HepG2 (cell line): Measurements from ENCODE around the gene EGF. TPM values are rescaled to one million over a fixed set of nuclear protein-coding genes. Genes with fewer than 3 reads are reported as not detected.

Experiments
- ATAC-seq: fragments of 200-7000 bp; cut with Tn5 transposase; 3 replicates; pipeline ENCODE4 v1.9.1; 2020; ENCODE audit warnings: mild to moderate bottlenecking, moderate library complexity
- BruUV-seq: library from RNA; stranded (reverse); fragments of 400-500 nt; replicated peaks from 2 replicates; lab custom pipeline; 2021; lab: Mats Ljungman, UMichigan
- CTCF ChIA-PET: fragments of 300-600 bp; formaldehyde crosslinking; extraction: SDS; loops from one replicate; lab custom pipeline; 2021; ENCODE audit warnings: low total read pairs, inconsistent platforms, low intra/inter-chr PET ratio; lab: Yijun Ruan, JAX
- POLR2A ChIA-PET: fragments of 350-600 bp; sonication (Branson Sonifier 250); formaldehyde crosslinking; loops from one replicate; lab custom pipeline; 2020; ENCODE audit warnings: antibody characterized with exemption, inconsistent platforms; lab: Yijun Ruan, JAX
- DNase-seq: peaks from one replicate; pipeline ENCODE4 v3.0.0-alpha.2; 2015; ENCODE audit warnings: low spot score
- FAIRE-seq: peaks from 3 replicates; lab custom pipeline; 2011; peaks lifted over from hg19 to GRCh38; lab: Jason Lieb, UNC
- H2AFZ ChIP-seq: one replicate; pipeline ENCODE4 v1.6.1; 2011; ENCODE audit warnings: low read length, inconsistent platforms
- H3K27ac ChIP-seq: fragments of 300-600 bp; 3 replicates; pipeline ENCODE4 v1.8.0; 2011; ENCODE audit warnings: mixed run types, mild to moderate bottlenecking, mixed read lengths, low read length, inconsistent platforms; ENCODE audit not compliant: insufficient read depth; ENCODE audit errors: extremely low read length
- H3K27me3 ChIP-seq, 2 experiments: fragments of 200-600 bp in 1 of 2; 2 replicates in 1 of 2; 3 replicates in 1 of 2; pipeline versions ENCODE4 v1.6.0 to v1.8.0; 2011; ENCODE audit warnings: low read length in 2 of 2, mild to moderate bottlenecking in 2 of 2, moderate library complexity in 2 of 2, inconsistent platforms in 1 of 2; ENCODE audit not compliant: insufficient read depth in 2 of 2, control insufficient read depth in 1 of 2
- H3K36me3 ChIP-seq, 2 experiments: fragments of 200-600 bp in 1 of 2; replicated peaks in 1 of 2; 2 replicates in 1 of 2; 3 replicates in 1 of 2; pipeline versions ENCODE4 v1.5.1 to v1.8.0; 2011; ENCODE audit warnings: low read length in 2 of 2, inconsistent platforms in 1 of 2; ENCODE audit not compliant: insufficient read depth in 2 of 2, control insufficient read depth in 1 of 2
- H3K4me1 ChIP-seq: 2 replicates; pipeline ENCODE4 v1.5.1; 2012; ENCODE audit warnings: low read length, inconsistent platforms; ENCODE audit not compliant: insufficient read depth
- H3K4me2 ChIP-seq: 2 replicates; pipeline ENCODE4 v1.6.0; 2011; ENCODE audit warnings: low read depth, low read length, inconsistent platforms
- H3K4me3 ChIP-seq, 3 experiments: fragments of 200-600 bp in 1 of 3; sonication (generic), shearing (Covaris generic) in 1 of 3; replicated peaks in 1 of 3; 2 replicates each; pipeline ENCODE4 v1.5.1; 2011 to 2016; ENCODE audit warnings: low read length in 3 of 3, inconsistent platforms in 2 of 3, low read depth in 2 of 3, mild to moderate bottlenecking in 2 of 3, control low read depth in 1 of 3, mixed read lengths in 1 of 3; ENCODE audit not compliant: insufficient read depth in 1 of 3
- H3K79me2 ChIP-seq: one replicate; pipeline ENCODE4 v1.6.1; 2011; ENCODE audit warnings: low read length, inconsistent platforms; ENCODE audit not compliant: insufficient read depth
- H3K9ac ChIP-seq: 2 replicates; pipeline ENCODE4 v1.6.0; 2011; ENCODE audit warnings: mild to moderate bottlenecking, low read depth, low read length, inconsistent platforms; ENCODE audit not compliant: insufficient read depth
- H3K9me3 ChIP-seq: 2 replicates; pipeline ENCODE4 v1.5.1; 2012; ENCODE audit warnings: mild to moderate bottlenecking, low read length
- H4K20me1 ChIP-seq: 2 replicates; pipeline ENCODE4 v1.6.0; 2011; ENCODE audit warnings: inconsistent platforms, mild to moderate bottlenecking, low read length, moderate library complexity; ENCODE audit not compliant: insufficient read depth
- JUN ChIP-seq: sonication (generic); formaldehyde crosslinking; IDR thresholded peaks from 2 replicates; pipeline ENCODE4 v1.4.0; 2020; ENCODE audit warnings: mild to moderate bottlenecking, missing genetic modification reagents
- ZBTB1 ChIP-seq: sonication (generic); formaldehyde crosslinking; IDR thresholded peaks from 2 replicates; pipeline ENCODE4 v1.4.0; 2020; ENCODE audit warnings: missing genetic modification reagents, borderline replicate concordance
- ZFP37 ChIP-seq: sonication (generic); formaldehyde crosslinking; IDR thresholded peaks from 2 replicates; pipeline ENCODE4 v1.4.0; 2020; ENCODE audit warnings: missing genetic modification reagents, borderline replicate concordance
- ZKSCAN8 ChIP-seq: IDR thresholded peaks from 2 replicates; pipeline ENCODE4 v1.6.1; 2016; ENCODE audit warnings: borderline replicate concordance, missing genetic modification reagents, missing compliant biosample characterization
- ZNF17 ChIP-seq: sonication (generic); formaldehyde crosslinking; IDR thresholded peaks from 2 replicates; pipeline ENCODE4 v1.5.0; 2020; ENCODE audit warnings: mild to moderate bottlenecking, missing genetic modification reagents
- ZNF337 ChIP-seq: sonication (generic); formaldehyde crosslinking; IDR thresholded peaks from 2 replicates; pipeline ENCODE4 v1.5.1; 2020; ENCODE audit warnings: missing genetic modification reagents, low read depth, mild to moderate bottlenecking, borderline replicate concordance
- ZNF780A ChIP-seq: sonication (generic); formaldehyde crosslinking; IDR thresholded peaks from 2 replicates; pipeline ENCODE4 v1.8.0; 2022; ENCODE audit warnings: mild to moderate bottlenecking, missing genetic modification reagents, moderate library complexity
- ZNF816 ChIP-seq: sonication (generic); formaldehyde crosslinking; IDR thresholded peaks from 2 replicates; pipeline ENCODE4 v1.8.0; 2022; ENCODE audit warnings: missing genetic modification reagents, mild to moderate bottlenecking, borderline replicate concordance
- WGBS: methylation state at CpG from one replicate; pipeline ENCODE4 v1.1.6; 2017; ENCODE audit warnings: low lambda C conversion rate; 5-methylcytosine and 5-hydroxymethylcytosine counted together
- in situ Hi-C: cut with HindIII; loops from 2 replicates; pipeline ENCODE4 v1.10.0; 2017; ENCODE audit warnings: low pct_unique_long_range_greater_than_20kb; ENCODE audit not compliant: extremely low pct_ligation_motif_present
- intact Hi-C: fragments of 100-400 bp; cut with micrococcal nuclease; formaldehyde crosslinking; loops from one replicate; pipeline ENCODE4 v1.10.0; 2022; ENCODE audit not compliant: unreplicated experiment
- polyA plus RNA-seq, 8 experiments: library from polyadenylated mRNA; depleted of rRNA in 3 of 8; stranded (reverse) in 7 of 8; unstranded in 1 of 8; fragments of >200 nt; fragmentation: Illumina TruSeq in 4 of 8; extraction: Trizol in 4 of 8; gene quantifications; 2 replicates each; pipeline versions ENCODE4 v1.2.1 to v1.2.3, GENCODE V29; 2011 to 2016; ENCODE audit warnings: low read depth in 4 of 8, missing spikeins in 1 of 8, mixed read lengths in 1 of 8; ENCODE audit not compliant: insufficient read depth in 1 of 8
- total RNA-seq, 5 experiments: library from RNA; depleted of rRNA; stranded (reverse); fragments of >200 nt; fragmentation: Illumina TruSeq; extraction: Trizol; gene quantifications; 2 replicates each; pipeline ENCODE4 v1.2.3, GENCODE V29; 2016; ENCODE audit warnings: low read depth in 1 of 5
- TF ChIP-seq, protein P1 (sequence below): sonication (generic); formaldehyde crosslinking; IDR thresholded peaks from 2 replicates; pipeline ENCODE4; 2020; ENCODE audit warnings: missing genetic modification reagents, mild to moderate bottlenecking, borderline replicate concordance
- TF ChIP-seq, protein P2 (sequence below): sonication (generic); formaldehyde crosslinking; IDR thresholded peaks from 2 replicates; pipeline ENCODE4 v1.4.0; 2020; ENCODE audit warnings: mild to moderate bottlenecking, missing genetic modification reagents
- TF ChIP-seq, protein P3 (sequence below): sonication (generic); formaldehyde crosslinking; IDR thresholded peaks from 2 replicates; pipeline ENCODE4 v1.9.0; 2021; ENCODE audit warnings: missing genetic modification reagents, borderline replicate concordance

The EGF gene
- total and polyA plus RNA-seq, 2 of the 13 experiments (the other 11 are each of a cell fraction or from before 2014, with no cell fraction given) = 0.07 to 0.08 TPM

DNA sequence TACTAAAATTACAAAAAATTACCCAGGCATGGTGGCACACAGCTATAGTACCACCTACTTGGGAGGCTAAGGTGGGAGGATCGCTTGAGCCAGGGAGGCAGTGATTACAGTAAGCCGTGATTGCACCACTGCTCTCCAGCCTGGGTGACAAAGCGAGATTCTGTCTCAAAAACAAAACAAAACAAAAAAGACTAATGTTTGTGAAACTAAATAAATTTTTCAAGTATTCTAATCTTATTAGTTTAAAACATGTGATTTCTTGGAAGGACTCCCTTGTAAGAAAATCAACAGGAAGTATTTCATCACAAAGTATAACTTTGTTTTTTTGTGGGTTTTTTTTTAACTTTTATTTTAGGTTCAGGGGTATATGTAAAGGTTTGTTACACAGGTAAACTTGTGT, 89.6 kb downstream of the EGF start (continued):
- TF ChIP-seq, protein P1, sequence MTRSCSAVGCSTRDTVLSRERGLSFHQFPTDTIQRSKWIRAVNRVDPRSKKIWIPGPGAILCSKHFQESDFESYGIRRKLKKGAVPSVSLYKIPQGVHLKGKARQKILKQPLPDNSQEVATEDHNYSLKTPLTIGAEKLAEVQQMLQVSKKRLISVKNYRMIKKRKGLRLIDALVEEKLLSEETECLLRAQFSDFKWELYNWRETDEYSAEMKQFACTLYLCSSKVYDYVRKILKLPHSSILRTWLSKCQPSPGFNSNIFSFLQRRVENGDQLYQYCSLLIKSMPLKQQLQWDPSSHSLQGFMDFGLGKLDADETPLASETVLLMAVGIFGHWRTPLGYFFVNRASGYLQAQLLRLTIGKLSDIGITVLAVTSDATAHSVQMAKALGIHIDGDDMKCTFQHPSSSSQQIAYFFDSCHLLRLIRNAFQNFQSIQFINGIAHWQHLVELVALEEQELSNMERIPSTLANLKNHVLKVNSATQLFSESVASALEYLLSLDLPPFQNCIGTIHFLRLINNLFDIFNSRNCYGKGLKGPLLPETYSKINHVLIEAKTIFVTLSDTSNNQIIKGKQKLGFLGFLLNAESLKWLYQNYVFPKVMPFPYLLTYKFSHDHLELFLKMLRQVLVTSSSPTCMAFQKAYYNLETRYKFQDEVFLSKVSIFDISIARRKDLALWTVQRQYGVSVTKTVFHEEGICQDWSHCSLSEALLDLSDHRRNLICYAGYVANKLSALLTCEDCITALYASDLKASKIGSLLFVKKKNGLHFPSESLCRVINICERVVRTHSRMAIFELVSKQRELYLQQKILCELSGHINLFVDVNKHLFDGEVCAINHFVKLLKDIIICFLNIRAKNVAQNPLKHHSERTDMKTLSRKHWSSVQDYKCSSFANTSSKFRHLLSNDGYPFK = no peak
- TF ChIP-seq, all 625 proteins: peak for 0

DNA sequence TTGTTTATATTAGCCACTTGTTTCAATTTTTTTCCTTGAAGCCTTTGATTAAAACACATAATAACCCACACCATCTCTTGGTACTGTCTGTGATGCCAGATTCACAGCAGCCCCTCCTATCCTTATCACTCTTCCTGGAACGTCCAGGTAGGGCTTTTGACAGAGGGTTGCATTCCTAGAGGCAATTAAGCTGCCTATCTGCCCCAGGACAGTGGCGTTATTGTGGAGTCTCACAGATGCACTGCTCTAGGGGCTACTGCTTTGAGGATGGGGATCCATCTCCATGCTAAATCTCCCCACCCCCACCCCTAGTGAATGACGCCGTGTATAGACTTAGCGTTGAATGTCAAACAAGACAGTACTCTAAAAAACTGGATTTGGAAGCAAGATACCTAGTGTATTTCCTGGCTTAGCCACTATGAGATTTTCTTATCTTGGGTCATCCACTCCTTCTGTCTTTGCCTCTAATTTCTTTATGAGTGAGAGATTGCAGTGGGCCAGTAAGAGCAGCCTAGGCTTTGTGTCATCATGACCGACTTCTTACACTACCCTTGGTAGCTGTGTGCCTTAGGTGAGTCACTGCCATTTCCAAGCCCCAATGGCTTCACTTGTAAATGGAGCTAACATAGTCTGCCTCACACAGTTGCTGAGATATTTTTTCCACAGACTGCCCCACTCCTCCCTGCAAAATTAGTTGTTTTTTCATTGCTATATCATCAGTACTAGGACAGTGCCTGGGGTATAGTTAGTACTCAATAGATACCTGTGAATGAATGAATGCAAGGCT, 90.9 kb downstream of the EGF start:
- no peak for FAIRE-seq
- BruUV-seq = no TSS peak

More for the DNA sequence above, 90.9 kb downstream of the EGF start:
- no peak overlapping the region for H2AFZ ChIP-seq
- ChIA-PET CTCF (no interaction called here), POLR2A (no interaction called here)
- TF ChIP-seq, protein P2, sequence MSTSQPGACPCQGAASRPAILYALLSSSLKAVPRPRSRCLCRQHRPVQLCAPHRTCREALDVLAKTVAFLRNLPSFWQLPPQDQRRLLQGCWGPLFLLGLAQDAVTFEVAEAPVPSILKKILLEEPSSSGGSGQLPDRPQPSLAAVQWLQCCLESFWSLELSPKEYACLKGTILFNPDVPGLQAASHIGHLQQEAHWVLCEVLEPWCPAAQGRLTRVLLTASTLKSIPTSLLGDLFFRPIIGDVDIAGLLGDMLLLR (CRISPR knock-in tag) = no peak
- TF ChIP-seq JUN (CRISPR knock-in tag) (no peak), ZNF337 (CRISPR knock-in tag) (no peak), ZNF17 (CRISPR knock-in tag) (no peak), ZNF816 (CRISPR knock-in tag) (no peak), ZFP37 (CRISPR knock-in tag) (no peak), ZBTB1 (CRISPR knock-in tag) (no peak), ZNF780A (CRISPR knock-in tag) (no peak), ZKSCAN8 (no peak)
- TF ChIP-seq, protein P3, sequence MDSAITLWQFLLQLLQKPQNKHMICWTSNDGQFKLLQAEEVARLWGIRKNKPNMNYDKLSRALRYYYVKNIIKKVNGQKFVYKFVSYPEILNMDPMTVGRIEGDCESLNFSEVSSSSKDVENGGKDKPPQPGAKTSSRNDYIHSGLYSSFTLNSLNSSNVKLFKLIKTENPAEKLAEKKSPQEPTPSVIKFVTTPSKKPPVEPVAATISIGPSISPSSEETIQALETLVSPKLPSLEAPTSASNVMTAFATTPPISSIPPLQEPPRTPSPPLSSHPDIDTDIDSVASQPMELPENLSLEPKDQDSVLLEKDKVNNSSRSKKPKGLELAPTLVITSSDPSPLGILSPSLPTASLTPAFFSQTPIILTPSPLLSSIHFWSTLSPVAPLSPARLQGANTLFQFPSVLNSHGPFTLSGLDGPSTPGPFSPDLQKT = no peak
- no peaks in the 10 kb centered on the region for H3K79me2 ChIP-seq
- no peak overlapping the region for H3K27ac ChIP-seq
- in situ Hi-C loops = loop anchor here (10.0 to 25.0 kb wide), 2 partner anchors 311 to 1634 kb away; no protein-coding TSS in a partner anchor
- H3K9ac ChIP-seq = no peak overlapping the region
- no peak overlapping the region for H3K4me2 ChIP-seq
- H3K36me3 ChIP-seq = no peaks in the 10 kb centered on the region
- no peaks in the 10 kb centered on the region for H3K27me3 ChIP-seq
- DNase-seq (no peak), ATAC-seq (no peak)
- peaks cover 34% of the 10 kb centered on the region for H3K4me1 ChIP-seq
- no peak overlapping the region for H3K4me3 ChIP-seq
- H4K20me1 ChIP-seq = no peaks in the 10 kb centered on the region
- no peaks in the 10 kb centered on the region for H3K9me3 ChIP-seq
- whole genome bisulfite sequencing = 14% methylated on average over 6 of the region's 6 CpGs
- intact Hi-C loops = no loop called here
